GM21825 (cell line): Measurements from ENCODE around the gene KCTD6.

Experiments
- ATAC-seq: cut with Tn5 transposase; IDR thresholded peaks from one replicate; pipeline ENCODE4 v1.9.1; 2021; ENCODE audit warnings: mild to moderate bottlenecking, moderate library complexity; ENCODE audit not compliant: unreplicated experiment

The KCTD6 gene

GRCh38 chr3:58485801-58486435 is 6.0 kb upstream of the KCTD6 start:
- ATAC-seq: no peak

- ATAC-seq: no peak
Observed at GRCh38 chr3:58487140-58487886, 4.6 kb upstream of the KCTD6 start.

GRCh38 chr3:58488967-58489366 is 2.9 kb upstream of the KCTD6 start:
- no peak for ATAC-seq

- no peak for ATAC-seq
Observed at GRCh38 chr3:58490860-58491501, 915 bp upstream of the KCTD6 start.

GRCh38 chr3:58492494-58492905 is 604 bp downstream of the KCTD6 start:
- peak; percentile 9 for ATAC-seq

- ATAC-seq: no peak
Observed at GRCh38 chr3:58494107-58494506, 2.2 kb downstream of the KCTD6 start.

- ATAC-seq: no peak
Observed at GRCh38 chr3:58495101-58495500, 3.2 kb downstream of the KCTD6 start.

- ATAC-seq: no peak
Observed at GRCh38 chr3:58496206-58496857, 4.4 kb downstream of the KCTD6 start.

GRCh38 chr3:58497097-58497496 is 5.2 kb downstream of the KCTD6 start:
- no peak for ATAC-seq

GRCh38 chr3:58502872-58503271 is 11.0 kb downstream of the KCTD6 start:
- no peak for ATAC-seq

GRCh38 chr3:58507356-58508078 is 15.6 kb downstream of the KCTD6 start:
- no peak for ATAC-seq

- no peak for ATAC-seq
Observed at GRCh38 chr3:58508437-58508836, 16.5 kb downstream of the KCTD6 start.

- no peak for ATAC-seq
Observed at GRCh38 chr3:58514405-58514804, 22.5 kb downstream of the KCTD6 start.

GRCh38 chr3:58518291-58518789 is 26.4 kb downstream of the KCTD6 start:
- no peak for ATAC-seq

- ATAC-seq: no peak
Observed at GRCh38 chr3:58519668-58520402, 27.9 kb downstream of the KCTD6 start.

GRCh38 chr3:58520403-58521335 is 28.8 kb downstream of the KCTD6 start:
- ATAC-seq: no peak

- ATAC-seq: no peak
Observed at GRCh38 chr3:58521336-58521670, 29.4 kb downstream of the KCTD6 start.

GRCh38 chr3:58521917-58522631 is 30.2 kb downstream of the KCTD6 start:
- no peak for ATAC-seq
